HG03175 (cell line): ENCODE results near the gene DVL3.

Experiments
- ATAC-seq: cut with Tn5 transposase; IDR thresholded peaks from one replicate; pipeline ENCODE4 v1.9.1; 2021; ENCODE audit warnings: mild to moderate bottlenecking, moderate library complexity; ENCODE audit not compliant: unreplicated experiment

Gene DVL3

DNA sequence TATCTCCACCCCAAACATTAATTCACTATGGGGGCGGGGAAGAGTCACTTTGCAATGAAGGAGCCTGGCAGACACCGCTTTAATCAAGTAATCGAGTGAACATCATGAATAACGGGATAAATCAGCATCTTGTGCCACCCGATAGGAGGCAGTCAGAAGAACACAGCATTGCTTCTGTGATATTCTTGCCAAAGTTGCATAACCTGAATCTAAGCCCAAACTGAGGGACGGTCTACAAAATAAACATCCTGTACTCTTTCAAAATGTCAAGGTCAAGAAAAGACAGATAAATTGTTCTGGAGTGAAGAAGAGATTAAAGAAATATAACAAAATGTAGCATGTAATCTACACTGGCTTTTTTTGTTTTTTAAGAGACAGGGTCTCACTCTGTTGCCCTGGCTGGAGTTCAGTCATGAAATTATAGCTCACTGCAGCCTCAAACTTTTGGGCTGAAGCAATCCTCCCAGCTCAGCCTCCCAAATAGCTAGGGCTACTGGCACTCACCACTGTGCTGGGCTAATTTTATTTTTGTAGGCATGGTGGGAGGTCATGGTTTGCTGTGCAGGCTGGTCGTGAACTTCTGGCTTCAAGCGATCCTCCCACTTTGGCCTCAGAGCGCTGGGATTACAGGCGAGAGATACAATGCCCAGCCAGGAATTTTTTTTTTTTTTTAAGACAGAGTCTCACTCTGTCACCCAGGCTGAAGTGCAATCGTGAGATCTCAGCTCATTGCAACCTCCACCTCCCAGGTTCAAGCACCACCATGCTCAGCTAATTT lies 54.2 kb downstream of the DVL3 start:
- ATAC-seq, result no peak

DNA sequence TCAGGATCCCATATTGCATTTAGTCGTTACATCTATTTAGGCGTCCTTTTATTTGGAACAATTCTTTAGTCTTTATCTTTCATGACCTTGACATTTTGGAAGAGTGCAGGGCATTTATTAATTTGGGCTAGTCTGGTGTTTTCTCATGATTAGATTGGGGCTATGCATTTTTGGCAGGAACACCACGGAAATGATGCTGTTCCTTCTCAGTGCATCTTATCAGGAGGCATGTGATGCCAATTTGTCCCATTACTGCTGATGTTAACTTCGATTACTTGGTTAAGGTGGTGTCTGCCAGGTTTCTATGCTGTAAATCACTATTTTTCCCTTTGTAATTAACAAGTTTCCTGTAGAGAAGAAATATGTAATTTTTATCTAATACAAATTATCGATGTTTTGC lies 56.1 kb downstream of the DVL3 start:
- no peak for ATAC-seq

DNA sequence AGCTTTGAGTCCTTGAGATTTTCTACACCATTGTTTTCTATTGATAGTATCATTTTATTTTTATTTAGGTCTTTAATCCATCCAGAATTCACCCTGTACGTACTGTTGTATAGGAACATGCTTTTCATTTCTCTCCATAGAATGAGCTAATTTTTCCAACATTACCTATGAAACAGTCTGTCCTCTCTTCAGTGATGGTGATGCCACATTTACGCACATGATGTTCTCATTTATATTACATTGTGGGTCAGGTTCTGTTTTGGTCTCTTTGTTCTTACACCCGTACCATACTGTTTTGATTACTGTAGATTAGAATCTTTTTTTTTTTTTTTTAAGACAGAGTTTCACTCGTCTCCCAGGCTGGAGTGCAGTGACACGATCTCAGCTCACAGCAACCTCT lies 56.5 kb downstream of the DVL3 start:
- no peak for ATAC-seq

DNA sequence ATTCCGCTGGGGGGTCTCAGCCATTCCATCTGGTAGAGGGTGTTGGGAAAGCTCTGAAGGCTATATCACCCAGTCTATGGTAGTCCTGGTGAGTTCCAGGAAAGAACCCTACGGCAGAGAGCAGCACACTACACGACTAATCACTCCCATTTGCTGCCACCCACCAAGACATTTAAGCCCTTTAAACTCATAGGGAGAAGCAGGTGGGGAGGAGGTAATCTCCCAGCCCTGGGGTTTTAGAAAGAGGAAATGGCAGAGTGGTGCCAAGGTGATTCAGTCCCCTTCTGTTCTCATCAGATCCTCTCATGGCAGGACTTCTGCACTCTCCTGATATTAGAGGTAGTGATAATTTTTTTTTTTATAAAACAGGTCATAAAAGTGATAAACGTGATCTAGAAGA lies 63.6 kb downstream of the DVL3 start:
- no peak for ATAC-seq

DNA sequence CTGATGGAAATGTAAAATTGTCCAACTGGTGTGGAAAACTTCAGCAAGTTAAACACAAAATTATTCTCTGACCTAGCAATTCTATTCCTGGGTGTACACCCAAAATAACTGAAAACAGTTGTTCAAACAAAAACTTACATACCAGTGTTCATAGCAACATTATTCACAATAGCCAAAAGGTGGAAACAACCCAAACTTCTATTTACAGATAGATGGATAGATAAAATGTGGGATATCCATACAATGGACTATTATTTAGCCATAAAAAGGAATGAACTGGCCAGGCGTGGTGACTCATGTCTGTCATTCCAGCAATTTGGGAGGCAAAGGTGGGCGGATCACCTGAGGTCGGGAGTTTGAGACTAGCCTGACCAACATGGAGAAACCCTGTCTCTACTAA lies 67.3 kb downstream of the DVL3 start:
- no peak for ATAC-seq
